GM18508 (cell line): ENCODE measurements around the gene IL20.

Experiments used
- ATAC-seq: cut with Tn5 transposase; IDR thresholded peaks from one replicate; pipeline ENCODE4 v1.9.1; 2021; ENCODE audit warnings: moderate number of reproducible peaks; ENCODE audit not compliant: insufficient read depth, unreplicated experiment

Gene IL20

DNA sequence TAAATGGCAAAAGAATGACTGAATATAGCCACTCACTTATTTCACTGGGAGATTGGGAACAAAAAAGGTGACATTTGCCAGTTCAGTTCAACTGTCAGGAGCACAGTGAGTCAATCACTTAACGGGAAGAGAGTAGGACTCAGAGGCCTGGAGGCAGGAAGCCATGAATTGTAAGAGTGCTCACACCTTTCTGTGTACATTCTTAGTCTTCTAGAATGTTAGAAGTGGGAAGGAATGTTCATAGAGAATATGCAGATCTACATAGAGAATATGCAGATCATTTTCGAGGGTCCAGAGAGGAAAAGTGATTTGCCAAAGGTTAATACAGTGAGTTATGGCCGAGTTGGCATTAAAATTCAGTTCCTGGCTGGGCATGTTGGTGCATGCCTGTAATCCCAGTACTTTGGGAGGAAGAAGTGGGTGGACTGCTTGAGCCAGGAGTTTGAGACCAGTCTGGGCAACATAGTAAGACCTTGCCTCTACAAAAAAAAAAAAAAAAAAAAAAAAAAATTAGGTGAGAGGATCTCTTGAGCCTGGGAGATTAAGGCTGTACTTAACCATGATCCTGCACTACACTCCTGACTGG lies 8.3 kb downstream of the IL20 start:
- ATAC-seq = no peak

DNA sequence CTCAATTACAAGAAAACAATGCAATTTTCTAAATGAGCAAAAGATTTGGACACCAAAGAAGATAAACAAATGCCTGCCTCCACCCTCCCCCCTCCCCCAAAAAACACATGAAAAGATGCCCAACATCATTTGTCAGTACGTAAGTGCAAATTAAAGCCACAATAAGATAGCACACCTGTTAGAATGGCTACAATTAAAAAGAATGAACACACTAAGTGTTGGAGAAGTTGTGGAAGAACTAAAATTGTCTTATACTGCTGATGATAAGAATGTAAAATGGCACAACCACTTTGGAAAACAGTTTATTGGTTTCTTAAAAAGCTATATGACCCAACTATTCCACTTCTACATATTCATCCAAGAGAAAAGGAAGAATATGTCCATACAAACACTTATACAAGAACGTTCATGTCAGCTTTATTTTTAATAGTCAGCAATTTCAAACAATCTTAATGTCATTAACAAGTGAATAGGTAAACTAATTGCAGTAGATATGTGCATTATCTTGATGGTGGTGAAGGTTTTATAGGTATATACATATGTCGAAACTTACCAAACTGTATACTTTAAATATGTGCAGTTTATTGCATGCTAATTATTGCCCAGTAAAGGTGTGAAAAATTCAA lies 10.4 kb downstream of the IL20 start:
- no peak for ATAC-seq

DNA sequence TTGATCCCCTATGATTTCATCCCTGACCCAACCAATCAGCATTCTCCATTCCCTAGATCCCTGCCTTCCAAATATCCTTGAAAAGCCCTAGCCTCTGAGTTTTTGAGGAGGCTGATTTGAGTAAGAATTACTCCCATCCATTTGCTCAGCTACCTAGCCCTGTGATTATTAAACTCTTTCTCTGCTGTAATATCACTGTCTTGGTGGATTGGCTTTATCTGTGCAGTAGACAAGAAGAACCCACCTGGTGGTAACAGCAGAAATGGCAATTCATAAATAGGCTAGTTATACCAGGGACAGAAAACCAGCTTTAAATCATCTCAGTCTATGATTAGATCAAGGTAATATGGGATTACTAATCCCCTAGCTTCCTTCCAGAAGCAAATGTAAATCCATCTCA lies 13.0 kb downstream of the IL20 start:
- no peak for ATAC-seq

DNA sequence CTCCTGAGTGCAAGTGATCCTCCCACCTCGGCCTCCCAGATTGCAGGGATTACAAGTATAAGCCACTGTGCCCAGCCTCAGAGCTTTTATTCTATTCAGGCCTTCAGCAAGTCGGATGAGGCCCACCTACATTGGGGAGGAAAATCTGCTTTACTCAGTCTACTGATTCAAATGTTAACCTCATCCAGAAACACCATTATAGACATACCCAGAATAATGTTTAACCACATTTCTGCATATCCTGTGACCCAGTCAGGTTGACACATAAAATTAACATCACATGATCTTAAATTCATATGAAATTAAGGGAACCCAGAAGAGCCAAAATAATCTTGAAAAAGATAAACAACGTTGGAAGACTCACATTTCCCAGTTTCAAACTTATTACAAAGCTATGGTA lies 14.9 kb downstream of the IL20 start:
- no peak for ATAC-seq

DNA sequence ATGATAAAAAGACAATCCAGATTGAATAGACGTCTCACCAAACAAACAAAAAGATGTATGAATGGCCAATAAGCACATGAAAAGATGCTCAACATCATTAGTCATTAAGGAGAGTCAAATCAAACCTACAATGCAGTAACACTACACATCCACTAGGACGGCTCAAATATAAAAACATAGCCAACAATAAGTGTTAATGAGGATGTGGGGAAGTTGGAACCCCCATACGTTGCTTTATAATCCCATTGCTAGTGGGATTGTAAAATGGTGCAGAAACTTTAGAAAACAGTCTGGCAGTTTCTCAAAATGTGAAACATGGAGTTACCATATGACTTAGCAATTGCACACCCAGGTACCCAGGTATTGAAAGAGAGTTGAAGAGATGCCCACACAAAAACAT lies 17.1 kb downstream of the IL20 start:
- no peak for ATAC-seq

DNA sequence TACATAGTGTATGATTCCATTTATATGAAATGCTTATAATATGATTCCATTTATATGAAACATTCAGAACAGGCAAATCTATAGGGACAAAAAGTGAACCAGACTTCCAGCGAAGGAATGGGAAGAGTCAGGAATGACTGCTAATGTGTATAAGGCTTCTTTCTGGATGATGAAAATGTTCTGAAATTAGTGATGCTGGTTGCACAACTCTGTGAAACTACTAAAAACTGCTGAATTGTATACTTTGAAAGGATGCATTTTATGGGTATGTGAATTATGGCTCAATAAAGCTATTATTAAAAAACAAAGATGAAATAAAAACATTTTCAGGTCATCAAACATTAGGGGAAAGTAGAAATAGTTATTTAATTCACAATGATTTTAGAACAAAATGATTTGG lies 17.7 kb downstream of the IL20 start:
- ATAC-seq = no peak

DNA sequence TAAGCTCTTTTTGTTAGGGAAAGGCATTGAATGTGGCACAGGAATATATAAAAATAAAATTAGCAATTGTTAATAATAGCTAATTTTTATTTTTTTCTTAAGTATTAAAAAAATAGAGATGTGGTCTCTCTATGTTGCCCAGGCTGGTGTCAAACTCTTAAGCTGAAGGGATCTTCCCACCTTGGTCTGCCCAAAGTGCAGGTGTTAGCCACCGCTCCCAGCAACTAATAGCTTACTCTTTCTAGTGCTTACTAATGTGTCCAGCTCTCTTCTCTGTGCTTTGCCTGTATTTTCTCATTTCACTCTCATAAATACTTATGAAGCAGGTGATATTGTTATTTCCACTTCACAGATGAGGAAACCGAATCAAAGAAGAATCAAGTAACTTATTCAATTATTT lies 18.5 kb downstream of the IL20 start:
- no peak for ATAC-seq

DNA sequence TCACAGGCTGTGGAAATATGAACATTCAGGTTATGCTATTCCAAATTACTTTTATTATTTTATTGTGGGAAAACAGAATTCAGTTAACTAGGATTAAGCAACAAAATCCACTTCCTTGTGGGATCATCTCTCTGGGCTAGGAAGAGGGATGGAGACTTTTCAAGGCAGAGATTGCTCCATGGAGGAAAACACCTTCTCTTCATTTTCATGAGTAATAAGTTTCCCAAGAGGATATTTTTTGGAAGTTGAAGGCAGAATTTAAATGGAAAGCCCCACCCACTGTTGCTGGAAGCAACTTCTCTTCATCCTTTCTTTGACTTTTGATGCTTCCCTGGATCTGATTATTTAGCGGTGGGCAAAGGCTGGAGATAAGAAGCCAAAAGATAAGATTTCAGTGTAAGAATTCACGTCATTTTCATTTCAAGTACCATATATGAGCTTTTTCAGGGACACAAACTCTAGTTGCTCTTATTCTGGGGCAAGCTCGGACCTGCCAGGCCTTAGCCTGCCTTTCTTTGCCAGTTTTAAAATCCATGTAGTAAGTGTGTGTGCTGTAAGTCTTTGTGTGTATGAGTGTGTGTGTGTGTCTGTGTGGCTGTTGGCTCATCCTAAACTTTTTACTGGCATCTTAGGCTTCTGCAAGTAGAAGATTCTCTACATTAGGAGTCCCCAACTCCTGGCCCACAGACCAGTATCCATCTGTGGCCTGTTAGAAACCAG lies 20.1 kb downstream of the IL20 start:
- ATAC-seq = no peak

DNA sequence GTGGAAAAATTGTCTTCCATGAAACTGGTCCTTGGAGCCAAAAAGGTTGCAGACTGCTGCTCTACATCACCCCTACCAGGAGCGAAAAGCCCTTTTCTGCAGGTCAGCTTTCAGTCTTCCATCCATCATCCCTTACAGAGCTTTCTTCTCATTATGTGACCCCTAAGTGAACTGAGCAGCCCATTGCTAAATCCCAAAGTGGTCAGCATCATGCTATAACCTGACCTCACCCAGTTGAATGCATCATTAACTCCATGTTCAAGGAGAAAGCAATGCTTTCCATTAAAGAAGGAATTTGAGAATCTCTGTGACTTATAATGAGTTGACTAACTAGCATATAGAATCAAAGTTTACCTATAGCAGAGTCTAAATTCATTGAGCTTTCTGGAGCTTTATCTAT lies 21.4 kb downstream of the IL20 start:
- ATAC-seq = no peak

DNA sequence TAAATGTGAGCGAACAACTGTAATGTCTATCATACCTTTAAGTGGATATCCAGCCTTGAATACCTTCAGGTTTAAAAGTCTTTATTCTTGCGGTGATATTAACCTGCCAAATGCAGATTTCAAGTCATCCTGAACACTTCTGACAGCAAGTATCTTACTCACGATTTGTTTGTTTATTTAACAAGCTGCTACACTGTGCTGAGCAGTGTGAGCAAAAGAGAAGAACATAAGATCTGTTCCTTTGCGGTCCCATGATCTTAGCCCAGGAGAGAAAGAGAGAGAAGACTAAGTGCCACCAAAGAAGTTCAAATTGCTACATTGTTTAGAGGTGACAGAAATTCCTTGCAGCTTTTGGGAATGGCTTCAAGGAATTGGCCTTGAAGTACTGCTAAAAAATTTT lies 22.3 kb downstream of the IL20 start:
- no peak for ATAC-seq

DNA sequence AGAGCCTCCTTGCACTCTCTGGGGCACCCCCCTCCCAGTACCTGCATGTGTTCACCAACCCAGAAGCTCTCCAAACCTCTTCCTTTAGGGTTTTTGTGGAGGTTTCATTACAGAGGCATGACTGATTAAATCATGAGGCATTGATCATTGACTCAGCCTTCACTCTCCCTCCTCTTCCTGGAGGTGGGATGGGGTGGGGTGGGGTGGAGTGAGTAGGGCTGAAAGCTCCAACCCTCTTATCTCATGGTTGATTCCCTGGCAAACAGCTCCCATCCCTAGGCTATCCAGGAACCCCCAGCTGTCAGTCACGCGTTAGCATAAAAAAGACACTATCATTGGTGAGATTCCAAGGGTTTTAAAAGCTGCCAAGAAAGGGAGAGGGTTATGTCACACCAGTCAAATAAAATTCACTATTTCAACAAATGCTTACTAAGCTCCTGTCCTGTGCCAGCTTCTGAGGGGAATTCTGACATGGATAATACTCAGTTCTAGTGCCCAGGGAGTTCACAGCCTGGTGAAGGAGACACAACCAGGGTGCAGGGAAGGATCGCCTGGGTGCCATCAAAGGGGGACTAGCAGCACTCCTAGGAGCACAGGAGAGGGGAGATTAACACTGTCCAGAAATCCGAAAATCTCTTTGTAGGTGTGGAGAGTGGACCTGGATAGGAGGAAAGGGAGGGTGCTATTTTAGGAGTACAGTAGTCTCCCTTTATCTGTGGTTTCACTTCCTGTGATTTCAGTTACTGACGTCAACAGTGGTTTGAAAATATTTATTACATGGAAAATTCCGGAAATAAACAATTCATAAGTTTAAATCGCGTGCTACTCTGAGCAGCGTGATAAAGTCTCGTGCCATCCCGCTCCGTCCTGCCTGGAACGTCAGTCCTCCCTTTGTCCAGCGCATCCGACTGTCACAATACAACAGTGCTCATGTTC lies 25.0 kb downstream of the IL20 start:
- ATAC-seq = no peak

DNA sequence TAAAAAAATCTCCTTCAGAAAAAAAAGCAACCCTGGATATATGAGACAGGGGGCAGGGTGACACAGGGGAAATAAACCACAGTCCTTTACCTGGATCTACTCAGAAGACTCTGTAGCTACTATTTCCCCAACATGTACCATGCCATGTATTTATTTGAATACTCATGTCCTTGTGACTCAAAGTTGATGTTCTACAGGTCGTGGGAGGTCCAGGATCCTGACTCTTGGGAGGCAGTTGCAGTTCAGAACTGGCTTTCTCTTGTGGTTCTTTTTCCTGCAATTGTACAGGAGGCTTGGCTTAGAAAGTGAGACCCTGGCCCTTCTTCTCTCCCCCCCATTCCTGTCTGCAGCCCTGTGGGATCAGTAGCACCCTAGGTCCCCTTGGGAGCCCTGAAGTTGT lies 26.0 kb downstream of the IL20 start:
- ATAC-seq = no peak

DNA sequence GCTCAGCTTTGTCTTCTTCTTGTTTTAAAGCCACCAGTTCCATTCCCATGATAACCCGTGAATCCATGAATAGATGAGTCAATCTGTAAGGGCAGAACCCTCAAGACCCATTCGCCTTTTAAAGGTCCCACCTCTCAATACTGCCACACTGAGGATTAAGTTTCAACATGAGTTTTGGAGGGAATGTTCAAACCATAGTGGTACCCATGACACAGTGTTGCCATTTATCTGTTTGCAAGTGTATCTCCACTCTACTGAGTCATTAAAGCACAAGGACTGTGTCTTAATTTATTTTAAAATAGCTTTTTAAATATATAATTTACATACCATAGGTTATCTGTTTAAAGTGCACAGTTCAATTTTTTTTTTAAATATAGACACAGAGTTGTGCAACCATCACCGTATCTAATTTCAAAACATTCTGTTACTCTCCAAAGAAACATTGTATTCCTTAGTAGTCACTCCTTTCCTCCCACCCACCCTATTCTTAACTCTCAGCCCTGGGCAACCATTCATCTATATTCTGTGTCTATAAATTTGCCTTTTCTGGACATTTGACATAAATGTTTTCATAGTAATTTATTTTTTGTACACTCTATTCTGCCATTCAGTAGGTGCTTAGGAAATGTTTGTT lies 27.0 kb downstream of the IL20 start:
- ATAC-seq = no peak

DNA sequence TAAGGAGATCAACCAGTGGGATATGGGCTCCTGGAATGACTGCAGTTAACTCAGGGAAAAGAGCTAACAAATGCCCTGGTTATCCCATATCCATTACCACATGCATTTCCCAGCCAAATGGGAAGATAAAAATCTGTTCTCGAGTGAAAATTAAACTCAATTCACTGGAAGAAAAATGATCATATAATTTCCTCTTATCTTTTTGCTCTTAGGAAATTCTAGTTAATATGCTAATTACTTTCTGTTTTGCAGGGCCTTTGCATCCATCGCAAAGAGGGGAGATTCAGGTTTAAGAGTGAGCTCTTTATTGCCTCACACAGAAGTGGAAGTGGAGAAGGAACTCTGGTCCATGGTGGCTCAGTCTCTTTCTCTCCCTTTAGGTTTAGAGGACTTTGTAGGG lies 28.0 kb downstream of the IL20 start:
- ATAC-seq = no peak

DNA sequence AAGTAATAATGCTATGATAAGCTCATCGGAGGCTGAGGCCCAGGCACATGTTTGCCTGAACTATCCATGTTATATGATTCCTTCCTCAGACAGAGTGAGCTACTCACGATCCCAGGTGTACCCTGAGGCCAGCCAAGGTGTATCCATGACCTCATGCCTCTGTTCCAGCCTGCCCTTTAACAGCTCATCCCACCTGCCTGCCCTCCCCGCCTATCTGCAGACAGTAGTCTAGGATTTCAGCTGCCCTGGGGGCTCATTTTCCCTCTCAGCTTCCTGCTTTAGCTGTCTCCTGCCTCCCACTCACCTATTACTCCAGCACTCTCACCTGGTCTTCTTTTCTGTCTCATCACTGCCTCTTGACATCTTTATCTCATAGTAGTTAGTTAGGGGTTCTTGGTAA lies 29.9 kb downstream of the IL20 start:
- no peak for ATAC-seq

DNA sequence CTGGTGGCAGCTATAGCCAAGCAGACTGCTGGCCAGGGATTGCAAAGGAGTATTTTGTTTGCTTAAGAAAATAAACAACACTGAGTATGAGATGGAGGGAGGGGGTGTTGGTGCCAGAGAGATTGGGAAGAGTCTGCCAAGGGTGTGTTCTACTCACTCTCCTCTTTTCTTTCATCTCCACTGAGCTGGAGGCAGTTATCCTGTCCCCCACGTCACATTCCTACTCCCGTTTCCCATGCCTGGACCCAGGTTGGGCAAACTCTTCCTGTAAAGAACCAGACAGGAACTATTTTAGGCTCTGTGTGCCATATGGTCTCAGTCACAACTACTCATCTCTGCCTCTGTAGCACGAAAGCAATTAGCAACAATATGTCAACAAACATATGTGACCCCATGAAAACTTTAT lies 30.4 kb downstream of the IL20 start:
- ATAC-seq = no peak

DNA sequence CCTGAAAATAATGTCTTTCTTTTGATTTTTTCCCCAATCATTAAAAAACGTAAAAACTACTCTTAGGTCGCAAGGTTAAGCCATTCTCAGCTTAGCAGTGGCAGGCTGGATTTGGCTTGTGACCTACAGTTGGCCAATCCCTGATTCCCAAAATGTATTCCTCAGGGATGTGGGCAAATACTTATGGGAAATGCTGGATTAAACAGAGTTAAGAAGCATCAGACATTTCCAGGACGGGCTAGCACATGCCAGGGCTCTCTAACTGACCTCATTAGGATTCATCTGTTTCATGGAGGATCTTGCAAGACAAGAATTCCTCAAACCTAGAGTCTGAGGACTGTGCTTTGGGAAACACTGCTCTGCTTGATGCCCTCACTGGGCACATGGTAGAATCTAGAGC lies 30.8 kb downstream of the IL20 start:
- no peak for ATAC-seq

DNA sequence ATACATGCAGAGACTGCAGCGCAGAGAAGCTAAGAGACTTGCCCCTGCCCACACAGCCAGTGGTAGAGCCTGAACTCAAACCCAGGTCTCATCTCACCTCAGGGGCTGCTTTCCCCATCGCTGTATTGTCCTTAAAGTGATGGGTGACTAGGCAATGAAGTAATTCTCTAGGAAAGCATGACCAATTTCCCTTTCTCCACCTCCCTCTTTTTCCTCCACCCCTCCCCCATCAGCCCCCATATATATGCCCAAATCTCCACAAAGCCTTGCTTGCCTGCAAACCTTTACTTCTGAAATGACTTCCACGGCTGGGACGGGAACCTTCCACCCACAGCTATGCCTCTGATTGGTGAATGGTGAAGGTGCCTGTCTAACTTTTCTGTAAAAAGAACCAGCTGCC lies 31.8 kb downstream of the IL20 start, which contains the start of gene IL24:
IL24 (plus strand) TSS at position 269 of the 400 bp plus-strand sequence. CDS start 390 bp downstream, outside the sequence.
- no peak for ATAC-seq

DNA sequence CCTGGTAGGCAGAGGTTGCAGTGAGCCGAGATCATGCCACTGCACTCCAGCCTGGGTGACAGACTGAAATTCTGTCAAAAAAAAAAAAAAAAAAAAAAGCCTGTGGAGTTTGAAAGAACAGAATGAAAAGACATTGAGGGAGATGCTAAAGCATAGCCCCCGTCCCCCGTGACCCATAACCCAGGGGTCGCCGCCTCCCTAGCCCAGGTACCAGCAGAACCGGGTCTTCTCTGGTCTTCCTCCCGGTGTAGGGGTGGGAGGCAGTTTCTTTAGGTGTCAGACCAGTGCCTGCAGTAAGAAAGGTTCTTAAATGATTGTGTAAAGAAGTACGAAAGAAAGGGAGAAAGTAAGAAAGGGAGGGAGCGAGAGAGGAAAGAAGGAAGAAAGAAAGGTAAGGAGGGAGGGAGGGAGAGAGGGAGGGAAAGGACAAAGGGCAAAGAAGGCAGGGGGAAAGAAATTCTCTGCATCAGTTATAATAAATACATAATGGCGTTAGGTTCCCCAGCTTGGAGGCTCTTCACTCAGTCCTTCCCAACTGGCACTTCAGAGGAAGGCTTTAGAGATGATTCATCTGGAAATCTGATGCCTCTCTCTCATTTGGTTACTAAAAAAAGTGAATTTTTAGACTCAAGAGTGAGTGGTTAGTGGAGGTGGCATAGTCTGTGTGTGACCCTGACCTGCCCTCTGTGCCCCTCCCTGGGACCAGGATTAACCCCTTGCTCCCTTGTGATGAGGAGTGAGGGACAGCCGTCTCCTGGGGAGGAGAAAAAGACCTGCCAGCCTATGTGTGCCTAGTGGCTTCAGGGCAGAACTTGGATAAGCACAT lies 32.9 kb downstream of the IL20 start:
- no peak for ATAC-seq
